GM18519 (cell line): ENCODE results near the gene MARS1.
"Not testable (repeated sequence)": the region's sequence is repeated elsewhere in the genome, so short reads cannot be mapped to it uniquely, and the experiment has no call there.

Experiments
- ATAC-seq: cut with Tn5 transposase; IDR thresholded peaks from one replicate; pipeline ENCODE4 v1.9.1; 2021; ENCODE audit warnings: mild to moderate bottlenecking, moderate library complexity; ENCODE audit not compliant: unreplicated experiment, low FRiP score

MARS1 gene

GRCh38 chr12:57487597-57488401, at the start of gene MARS1:
Gene MARS1 (plus strand): TSS chr12:57488068. CDS start chr12:57488091, 23 bp downstream.
- peak; percentile 97 for ATAC-seq

GRCh38 chr12:57438400-57438799, 49.5 kb upstream of the MARS1 start:
- ATAC-seq: no peak

DNA sequence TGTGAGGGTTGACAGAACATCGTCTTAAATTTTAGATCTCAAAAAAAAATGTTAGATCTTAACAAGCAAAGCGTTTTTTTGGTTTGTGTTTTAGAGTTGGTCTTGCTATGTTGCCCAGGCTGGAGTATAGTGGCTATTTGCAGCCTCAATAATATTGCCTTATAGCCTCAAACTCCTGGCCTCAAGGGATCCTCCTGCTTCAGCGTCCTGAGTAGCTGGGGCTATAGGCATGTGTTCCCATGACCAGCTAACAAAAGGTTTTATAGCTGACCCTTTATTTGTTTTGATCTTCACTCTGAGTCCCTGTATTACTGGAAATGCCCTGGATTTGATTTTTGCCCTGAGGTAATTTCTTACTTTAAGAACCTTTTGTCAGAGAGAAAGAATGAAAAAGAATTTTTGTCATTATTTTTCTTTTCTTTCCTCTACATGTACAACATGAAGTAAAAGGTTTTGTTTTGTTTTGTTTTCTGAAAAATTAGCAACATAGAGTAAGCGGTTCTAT, 48.1 kb upstream of the MARS1 start:
- ATAC-seq: no peak

DNA sequence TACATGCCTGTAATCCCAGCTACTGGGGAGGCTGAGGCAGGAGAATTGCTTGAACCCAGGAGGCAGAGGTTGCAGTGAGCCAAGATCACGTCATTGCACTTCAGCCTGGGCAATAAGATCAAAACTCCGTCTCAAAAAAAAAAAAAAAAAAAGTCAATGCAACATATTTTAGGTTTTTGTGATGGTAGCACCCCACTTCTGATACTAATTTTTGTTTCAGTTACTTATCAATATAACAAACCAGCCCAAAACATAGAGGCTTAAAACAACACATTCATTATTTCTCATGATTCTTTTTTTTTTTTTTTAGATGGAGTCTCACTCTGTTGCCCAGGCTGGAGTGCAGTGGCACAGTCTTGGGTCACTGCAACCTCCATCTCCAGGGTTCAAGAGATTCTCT, 46.5 kb upstream of the MARS1 start:
- ATAC-seq: not testable (repeated sequence)

DNA sequence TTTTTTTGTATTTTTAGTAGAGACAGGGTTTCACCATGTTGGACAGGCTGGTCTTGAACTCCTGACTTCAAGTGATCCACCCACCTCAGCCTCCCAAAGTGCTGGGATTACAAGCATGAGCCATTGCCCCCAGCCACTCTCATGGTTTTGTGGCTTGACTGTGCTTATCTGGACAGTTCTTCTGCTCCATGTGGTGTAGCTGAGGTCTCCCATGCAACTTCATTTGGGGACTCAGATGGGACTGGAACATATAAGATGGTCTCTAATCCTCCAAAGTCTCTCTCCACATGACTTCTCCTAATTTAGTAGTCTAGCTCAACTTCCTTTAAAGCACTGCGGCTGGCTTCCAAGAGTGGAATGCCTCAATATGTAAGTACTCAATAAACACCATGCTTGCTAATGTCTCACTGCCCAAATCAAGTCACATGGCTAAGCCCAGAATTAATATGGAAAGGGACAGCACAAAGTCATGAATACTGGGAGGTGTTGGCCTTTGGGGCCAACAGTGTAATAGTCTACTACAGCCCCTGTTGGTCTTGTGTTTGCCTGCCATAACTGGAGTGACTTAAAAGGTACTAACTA, 45.9 kb upstream of the MARS1 start:
- ATAC-seq: no peak

DNA sequence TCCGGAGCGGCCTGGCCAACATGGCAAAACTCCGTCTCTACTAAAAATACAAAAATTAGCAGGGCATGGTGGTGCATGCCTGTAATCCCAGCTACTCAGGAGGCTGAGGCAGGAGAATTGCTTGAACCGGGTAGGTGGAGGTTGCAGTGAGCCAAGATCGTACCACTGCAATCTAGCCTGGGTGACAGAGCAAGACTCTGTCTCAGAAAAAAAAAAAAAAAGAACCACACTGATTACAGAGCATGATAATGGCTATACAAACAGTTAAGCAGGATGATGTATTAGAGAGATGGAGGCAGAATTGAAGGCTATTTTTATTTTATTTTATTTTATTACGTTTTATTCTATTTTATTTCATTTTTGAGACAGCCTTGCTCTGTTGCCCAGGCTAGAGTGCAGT, 43.5 kb upstream of the MARS1 start:
- ATAC-seq: not testable (repeated sequence)

- ATAC-seq: no peak
These were observed 43.1 kb upstream of the MARS1 start for GRCh38 chr12:57444744-57445143.

- ATAC-seq: no peak
These were observed 41.4 kb upstream of the MARS1 start for GRCh38 chr12:57446292-57446960.

DNA sequence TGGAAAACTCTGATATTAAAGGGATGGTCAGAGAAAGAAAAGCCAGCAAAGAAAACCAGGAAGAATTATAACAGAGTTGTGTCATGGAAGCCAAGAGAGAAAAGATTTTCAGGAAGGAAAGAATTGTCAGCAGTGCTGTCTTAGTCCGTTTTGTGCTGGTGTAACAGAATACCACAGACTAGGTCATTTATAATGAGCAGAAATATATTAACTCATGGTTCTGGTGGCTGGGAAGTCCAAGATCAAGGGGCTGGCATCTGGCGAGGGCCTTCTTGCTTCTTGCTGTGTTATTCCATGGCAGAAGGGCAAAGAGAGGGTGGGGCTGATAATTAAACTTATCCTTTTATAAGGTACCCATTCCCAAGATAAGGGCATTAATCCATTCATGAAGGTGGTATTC, 39.2 kb upstream of the MARS1 start:
- no peak for ATAC-seq

GRCh38 chr12:57449375-57449774, 38.5 kb upstream of the MARS1 start:
- ATAC-seq: no peak

DNA sequence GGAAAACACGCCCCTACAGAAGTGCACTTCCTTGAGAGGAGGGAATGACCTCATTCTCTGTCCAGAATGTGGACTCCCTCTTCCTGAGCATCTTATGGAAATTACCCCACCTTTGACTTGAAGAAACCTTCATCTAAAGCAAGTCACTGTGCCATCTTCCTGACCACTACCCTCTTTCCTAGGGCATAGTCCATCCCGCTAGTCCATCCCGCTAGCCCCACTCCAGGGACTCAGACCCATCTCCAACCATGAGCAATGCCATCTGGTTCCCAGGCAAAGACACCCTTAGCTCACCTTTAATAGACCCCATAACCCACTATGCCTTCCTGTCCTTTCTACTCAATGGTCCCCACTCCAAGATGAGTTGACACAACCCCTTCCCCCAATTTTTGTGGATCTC, 37.8 kb upstream of the MARS1 start:
- ATAC-seq: no peak

DNA sequence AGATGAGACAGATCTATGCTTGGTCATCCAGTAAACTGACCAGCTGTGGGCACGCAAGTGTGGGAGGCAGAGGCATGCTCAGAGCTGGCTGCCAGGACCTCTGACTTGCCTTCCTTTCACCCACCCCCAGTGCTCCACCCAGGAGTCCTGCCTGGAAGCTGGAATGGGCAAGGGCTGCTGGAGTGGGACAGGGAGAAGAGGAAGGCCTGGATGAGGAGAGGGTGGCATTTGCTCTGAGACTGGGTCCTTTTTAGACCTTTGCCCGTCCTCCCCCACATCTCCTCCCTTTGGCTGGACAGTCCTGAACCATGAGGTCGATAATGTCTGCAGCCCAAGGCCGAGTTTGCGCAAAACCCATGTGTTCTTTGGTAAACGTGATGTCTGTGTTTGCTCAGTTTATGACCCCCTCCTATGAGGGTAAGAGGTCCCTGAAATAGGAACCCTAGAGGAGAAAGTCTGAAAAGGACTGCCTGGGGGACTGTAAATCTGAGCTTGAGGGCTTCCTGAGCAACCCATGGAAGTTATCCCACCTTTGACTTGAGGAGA, 36.6 kb upstream of the MARS1 start:
- no peak for ATAC-seq

DNA sequence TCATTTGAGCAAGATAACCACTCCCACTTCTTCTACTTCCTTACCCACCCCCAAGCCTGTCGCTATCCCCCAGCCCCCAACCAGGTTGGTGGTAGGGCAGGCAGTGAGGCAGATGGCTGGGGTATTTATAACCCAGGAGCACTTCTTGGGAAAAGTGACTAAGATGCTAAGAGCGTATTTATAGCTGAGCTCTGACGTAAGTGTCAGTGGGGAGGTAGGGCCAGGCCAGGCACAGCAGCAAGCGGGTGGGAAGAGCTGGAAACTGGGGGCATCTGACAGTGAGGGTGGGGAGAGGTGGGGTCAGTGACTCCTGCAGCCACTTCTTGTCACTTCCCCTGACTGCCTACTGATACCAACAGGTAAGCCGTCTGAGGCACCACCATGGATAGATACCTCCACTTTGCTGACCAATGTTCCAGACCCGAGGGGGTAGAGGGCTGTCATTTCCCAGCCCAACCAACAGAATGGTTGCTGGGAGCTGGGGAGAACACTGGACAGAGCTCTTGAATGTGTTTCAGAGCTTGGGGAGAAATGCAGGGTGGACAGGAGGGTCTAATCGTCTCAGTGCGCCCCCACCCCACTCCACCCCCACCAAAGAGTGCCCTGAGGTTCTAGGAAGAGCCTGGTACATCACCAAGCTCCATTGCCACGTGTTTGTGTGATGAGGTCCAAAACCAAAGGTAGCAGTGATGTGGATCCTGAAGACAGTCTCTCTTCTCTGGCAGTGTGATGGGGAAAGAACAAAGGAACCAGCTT, 35.5 kb upstream of the MARS1 start:
- no peak for ATAC-seq

DNA sequence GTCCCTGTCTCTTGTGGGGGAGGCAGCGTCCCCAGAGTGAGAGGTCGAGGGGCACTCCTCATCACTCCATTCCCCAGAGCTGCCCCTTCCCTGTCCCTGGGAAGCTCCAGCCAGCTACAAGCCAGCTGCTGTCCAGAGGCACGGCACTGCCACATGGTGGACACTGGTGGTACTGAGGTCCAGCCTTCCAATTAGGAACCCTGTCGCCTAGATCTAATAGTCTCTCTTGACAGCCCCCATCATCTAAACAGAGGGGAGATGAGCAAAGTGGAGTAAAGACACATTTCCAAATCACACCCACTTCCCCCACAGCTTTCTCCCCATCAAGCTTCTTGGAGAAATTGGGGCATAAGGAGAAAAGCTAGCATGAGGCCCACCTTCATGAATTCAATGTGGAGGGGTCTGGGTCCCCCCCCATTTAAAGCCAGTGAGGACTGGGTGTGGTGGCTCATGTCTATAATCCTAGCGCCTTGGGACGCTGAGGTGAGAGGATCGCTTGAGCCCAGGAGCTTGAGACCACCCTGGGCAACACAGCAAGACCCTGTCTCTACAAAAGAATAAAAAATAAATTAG, 34.8 kb upstream of the MARS1 start:
- no peak for ATAC-seq

GRCh38 chr12:57454213-57454565, 33.7 kb upstream of the MARS1 start:
- no peak for ATAC-seq

GRCh38 chr12:57454566-57455373, 33.1 kb upstream of the MARS1 start, which contains the start of gene INHBE:
Gene INHBE (plus strand): TSS chr12:57455307. CDS start chr12:57455537, 230 bp downstream.
- ATAC-seq: no peak

DNA sequence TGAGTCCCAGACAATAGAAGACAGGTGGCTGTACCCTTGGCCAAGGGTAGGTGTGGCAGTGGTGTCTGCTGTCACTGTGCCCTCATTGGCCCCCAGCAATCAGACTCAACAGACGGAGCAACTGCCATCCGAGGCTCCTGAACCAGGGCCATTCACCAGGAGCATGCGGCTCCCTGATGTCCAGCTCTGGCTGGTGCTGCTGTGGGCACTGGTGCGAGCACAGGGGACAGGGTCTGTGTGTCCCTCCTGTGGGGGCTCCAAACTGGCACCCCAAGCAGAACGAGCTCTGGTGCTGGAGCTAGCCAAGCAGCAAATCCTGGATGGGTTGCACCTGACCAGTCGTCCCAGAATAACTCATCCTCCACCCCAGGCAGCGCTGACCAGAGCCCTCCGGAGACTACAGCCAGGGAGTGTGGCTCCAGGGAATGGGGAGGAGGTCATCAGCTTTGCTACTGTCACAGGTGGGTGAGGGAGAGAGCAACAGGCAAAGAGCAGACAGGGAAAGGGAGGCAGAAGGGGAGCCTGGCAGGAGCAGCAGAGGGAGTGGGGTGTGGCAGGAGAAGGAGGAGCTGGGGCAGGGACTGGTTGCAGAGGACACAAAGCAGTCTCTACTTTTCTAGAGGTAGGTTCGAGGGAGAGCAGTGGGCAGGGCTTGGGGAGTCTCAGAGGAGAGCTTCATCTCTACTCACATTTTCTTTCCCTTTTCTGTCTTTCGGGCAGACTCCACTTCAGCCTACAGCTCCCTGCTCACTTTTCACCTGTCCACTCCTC, 32.3 kb upstream of the MARS1 start:
- no peak for ATAC-seq

DNA sequence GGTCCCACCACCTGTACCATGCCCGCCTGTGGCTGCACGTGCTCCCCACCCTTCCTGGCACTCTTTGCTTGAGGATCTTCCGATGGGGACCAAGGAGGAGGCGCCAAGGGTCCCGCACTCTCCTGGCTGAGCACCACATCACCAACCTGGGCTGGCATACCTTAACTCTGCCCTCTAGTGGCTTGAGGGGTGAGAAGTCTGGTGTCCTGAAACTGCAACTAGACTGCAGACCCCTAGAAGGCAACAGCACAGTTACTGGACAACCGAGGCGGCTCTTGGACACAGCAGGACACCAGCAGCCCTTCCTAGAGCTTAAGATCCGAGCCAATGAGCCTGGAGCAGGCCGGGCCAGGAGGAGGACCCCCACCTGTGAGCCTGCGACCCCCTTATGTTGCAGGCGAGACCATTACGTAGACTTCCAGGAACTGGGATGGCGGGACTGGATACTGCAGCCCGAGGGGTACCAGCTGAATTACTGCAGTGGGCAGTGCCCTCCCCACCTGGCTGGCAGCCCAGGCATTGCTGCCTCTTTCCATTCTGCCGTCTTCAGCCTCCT, 31.6 kb upstream of the MARS1 start:
- ATAC-seq: no peak
